H1 (cell line): ENCODE results near the gene PQBP1. TPM values are rescaled to one million over a fixed set of nuclear protein-coding genes. Genes with fewer than 3 reads are reported as not detected.

Experiments used
- CTCF ChIA-PET: fragments of 300-600 bp; sonication (Branson Sonifier 250); formaldehyde crosslinking; loops from one replicate; lab custom pipeline; 2021; ENCODE audit not compliant: partially characterized antibody; lab: Charles Lee
- POLR2A ChIA-PET: fragments of 300-600 bp; sonication (Branson Sonifier 250); formaldehyde crosslinking; loops from one replicate; lab custom pipeline; 2021; ENCODE audit warnings: inconsistent platforms; ENCODE audit not compliant: partially characterized antibody; lab: Charles Lee
- DNase-seq, 2 experiments: peaks; one replicate each; pipeline versions ENCODE4 v3.0.0 to v3.0.0-alpha.2; 2010 to 2022; ENCODE audit warnings: low spot score in 2 of 2, low read depth in 1 of 2, mixed read lengths in 1 of 2
- FAIRE-seq: peaks from 2 replicates; lab custom pipeline; 2011; peaks lifted over from hg19 to GRCh38; lab: Jason Lieb, UNC
- H2AFZ ChIP-seq: 2 replicates; pipeline ENCODE4 v1.8.1; 2012; ENCODE audit warnings: low read length, inconsistent platforms
- H2AK5ac ChIP-seq: 2 replicates; pipeline ENCODE4 v1.6.1; 2013; ENCODE audit warnings: low read depth, low read length
- H2BK120ac ChIP-seq: replicated peaks from 2 replicates; pipeline ENCODE3; 2013; ENCODE audit warnings: low read depth, low read length, inconsistent platforms
- H2BK12ac ChIP-seq: 2 replicates; pipeline ENCODE4 v1.6.1; 2013; ENCODE audit warnings: low read depth, low read length
- H2BK15ac ChIP-seq: 2 replicates; pipeline ENCODE4 v1.6.1; 2013; ENCODE audit warnings: low read length
- H2BK20ac ChIP-seq: 2 replicates; pipeline ENCODE4 v1.6.1; 2013; ENCODE audit warnings: low read length
- H2BK5ac ChIP-seq: 2 replicates; pipeline ENCODE4 v1.6.1; 2013; ENCODE audit warnings: low read depth, low read length
- H3K14ac ChIP-seq: 2 replicates; pipeline ENCODE4 v1.6.1; 2013; ENCODE audit warnings: inconsistent platforms; ENCODE audit not compliant: insufficient read length
- H3K18ac ChIP-seq: 2 replicates; pipeline ENCODE4 v1.6.1; 2013; ENCODE audit warnings: low read length; ENCODE audit errors: extremely low read depth
- H3K23ac ChIP-seq: 2 replicates; pipeline ENCODE4 v1.6.1; 2013; ENCODE audit warnings: inconsistent platforms; ENCODE audit not compliant: insufficient read length
- H3K23me2 ChIP-seq: 2 replicates; pipeline ENCODE4 v1.6.1; 2013; ENCODE audit warnings: low read depth, low read length
- H3K27ac ChIP-seq: 2 replicates; pipeline ENCODE4 v1.6.1; 2011; ENCODE audit warnings: low read depth, low read length, inconsistent platforms
- H3K27me3 ChIP-seq, 4 experiments: replicated peaks in 1 of 4; 1 replicate in 1 of 4; 2 replicates in 3 of 4; pipeline versions ENCODE4 v1.6.1 to v1.8.1; 2011 to 2013; ENCODE audit warnings: low read length in 3 of 4, mild to moderate bottlenecking in 3 of 4, inconsistent platforms in 2 of 4, mixed read lengths in 2 of 4, moderate library complexity in 1 of 4; ENCODE audit not compliant: control insufficient read depth in 3 of 4, insufficient read depth in 3 of 4; ENCODE audit errors: extremely low read depth in 1 of 4
- H3K36me3 ChIP-seq, 4 experiments: 2 replicates each; pipeline versions ENCODE4 v1.6.1 to v1.8.1; 2011 to 2013; ENCODE audit warnings: mild to moderate bottlenecking in 4 of 4, low read length in 3 of 4, moderate library complexity in 2 of 4, control low read depth in 1 of 4, inconsistent platforms in 1 of 4; ENCODE audit not compliant: insufficient read depth in 4 of 4, control insufficient read depth in 2 of 4
- H3K4ac ChIP-seq: replicated peaks from 2 replicates; pipeline ENCODE3; 2013; ENCODE audit warnings: low read length, low read depth, mixed read lengths, inconsistent platforms; ENCODE audit not compliant: insufficient read length
- H3K4me1 ChIP-seq, 4 experiments: replicated peaks in 1 of 4; 1 replicate in 1 of 4; 2 replicates in 3 of 4; pipeline versions ENCODE4 v1.6.1 to v1.8.1; 2011 to 2013; ENCODE audit warnings: low read length in 3 of 4, inconsistent platforms in 2 of 4, mixed read lengths in 1 of 4; ENCODE audit not compliant: insufficient read depth in 4 of 4, control insufficient read depth in 3 of 4
- H3K4me2 ChIP-seq, 2 experiments: 2 replicates each; pipeline versions ENCODE4 v1.6.1 to v1.8.1; 2011 to 2013; ENCODE audit warnings: low read depth in 2 of 2, low read length in 2 of 2, control low read depth in 1 of 2, inconsistent platforms in 1 of 2, mild to moderate bottlenecking in 1 of 2; ENCODE audit not compliant: insufficient read depth in 1 of 2
- H3K4me3 ChIP-seq, 4 experiments: fragments of 200-600, 300-600 bp in 1 of 4; sonication (generic), shearing (Covaris generic), sonication (Bioruptor Twin) in 1 of 4; 2 replicates each; pipeline versions ENCODE4 v1.5.1 to v1.8.1; 2011 to 2016; ENCODE audit warnings: low read length in 4 of 4, low read depth in 3 of 4, control low read depth in 2 of 4, inconsistent platforms in 2 of 4, mild to moderate bottlenecking in 2 of 4, mixed read lengths in 1 of 4, moderate library complexity in 1 of 4; ENCODE audit not compliant: insufficient read depth in 2 of 4; ENCODE audit errors: extremely low read depth in 1 of 4
- H3K56ac ChIP-seq: replicated peaks from 2 replicates; pipeline ENCODE3; 2013; ENCODE audit warnings: low read depth, mild to moderate bottlenecking, mixed read lengths, low read length, inconsistent platforms; ENCODE audit not compliant: insufficient read length
- H3K79me1 ChIP-seq: 2 replicates; pipeline ENCODE4 v1.6.1; 2013; ENCODE audit warnings: low read depth, low read length, control low read depth
- H3K79me2 ChIP-seq, 2 experiments: 2 replicates each; pipeline versions ENCODE4 v1.6.1 to v1.8.1; 2012 to 2013; ENCODE audit warnings: low read length in 2 of 2, mild to moderate bottlenecking in 2 of 2, inconsistent platforms in 1 of 2; ENCODE audit not compliant: insufficient read depth in 2 of 2, control insufficient read depth in 1 of 2
- H3K9ac ChIP-seq, 4 experiments: replicated peaks in 1 of 4; 1 replicate in 1 of 4; 2 replicates in 3 of 4; pipeline versions ENCODE4 v1.6.1 to v1.8.1; 2011 to 2013; ENCODE audit warnings: low read depth in 3 of 4, low read length in 3 of 4, control low read depth in 2 of 4, mild to moderate bottlenecking in 2 of 4, moderate library complexity in 2 of 4, inconsistent platforms in 1 of 4; ENCODE audit errors: extremely low read depth in 1 of 4
- H3K9me3 ChIP-seq, 2 experiments: 2 replicates each; pipeline versions ENCODE4 v1.6.1 to v1.8.1; 2012 to 2013; ENCODE audit warnings: mild to moderate bottlenecking in 2 of 2, moderate library complexity in 2 of 2, control low read depth in 1 of 2, inconsistent platforms in 1 of 2, low read depth in 1 of 2, low read length in 1 of 2, mixed read lengths in 1 of 2; ENCODE audit not compliant: insufficient read depth in 2 of 2
- H4K20me1 ChIP-seq, 2 experiments: replicated peaks in 1 of 2; 2 replicates each; pipeline versions ENCODE3 to v1.8.1; 2011 to 2013; ENCODE audit warnings: inconsistent platforms in 2 of 2, low read length in 2 of 2, mild to moderate bottlenecking in 1 of 2; ENCODE audit not compliant: insufficient read depth in 2 of 2, control insufficient read depth in 1 of 2
- H4K5ac ChIP-seq: 2 replicates; pipeline ENCODE4 v1.6.1; 2013; ENCODE audit warnings: low read length, low read depth, mixed read lengths, inconsistent platforms; ENCODE audit not compliant: insufficient read length
- H4K8ac ChIP-seq: 2 replicates; pipeline ENCODE4 v1.8.0; 2013; ENCODE audit warnings: mild to moderate bottlenecking, moderate library complexity, low read length, inconsistent platforms; ENCODE audit not compliant: insufficient read depth; ENCODE audit errors: extremely low read depth
- H4K91ac ChIP-seq: replicated peaks from 2 replicates; pipeline ENCODE3; 2013; ENCODE audit warnings: low read length, mixed read lengths, inconsistent platforms; ENCODE audit not compliant: insufficient read length
- CHD1 ChIP-seq: IDR thresholded peaks from 2 replicates; pipeline ENCODE4 v1.6.1; 2012; ENCODE audit warnings: low read depth, low read length, improper control_type of control experiment
- CTBP2 ChIP-seq: IDR thresholded peaks from 2 replicates; pipeline ENCODE4 v1.7.0; 2011; ENCODE audit warnings: borderline replicate concordance, mild to moderate bottlenecking, moderate library complexity, mixed read lengths, low read length; ENCODE audit not compliant: insufficient read depth, insufficient read length
- CTCF ChIP-seq, 3 experiments: IDR thresholded peaks; 1 replicate in 2 of 3; 2 replicates in 1 of 3; pipeline versions ENCODE4 v1.5.1 to v1.6.1; 2011; ENCODE audit warnings: low read length in 3 of 3, mild to moderate bottlenecking in 3 of 3, inconsistent platforms in 2 of 3, low read depth in 1 of 3, moderate library complexity in 1 of 3; ENCODE audit not compliant: insufficient read depth in 1 of 3; ENCODE audit errors: control extremely low read depth in 1 of 3
- EZH2 ChIP-seq: fragments of 200-600 bp; sonication (generic); IDR thresholded peaks from 2 replicates; pipeline ENCODE4 v1.7.1; 2012; ENCODE audit warnings: low read depth, mild to moderate bottlenecking, moderate library complexity, low read length, inconsistent platforms; ENCODE audit not compliant: severe bottlenecking
- GABPA ChIP-seq: IDR thresholded peaks from 2 replicates; pipeline ENCODE4 v1.6.1; 2011; ENCODE audit warnings: mild to moderate bottlenecking, low read length, moderate library complexity, borderline replicate concordance; ENCODE audit not compliant: insufficient read depth
- KDM5A ChIP-seq: fragments of 200-600 bp; IDR thresholded peaks from 2 replicates; pipeline ENCODE4 v1.7.1; 2012; ENCODE audit warnings: mild to moderate bottlenecking, low read length, inconsistent platforms, mixed read lengths
- NANOG ChIP-seq: IDR thresholded peaks from 2 replicates; pipeline ENCODE4 v1.6.1; 2011; ENCODE audit warnings: low read length, low read depth, mild to moderate bottlenecking, inconsistent platforms; ENCODE audit not compliant: insufficient read depth, poor library complexity, severe bottlenecking
- RXRA ChIP-seq: IDR thresholded peaks from 2 replicates; pipeline ENCODE4 v1.6.1; 2011; ENCODE audit warnings: low read depth, mild to moderate bottlenecking, low read length, moderate library complexity; ENCODE audit not compliant: insufficient read depth
- TAF7 ChIP-seq: optimal IDR thresholded peaks from 2 replicates; pipeline ENCODE3; 2011; ENCODE audit warnings: low read depth, mild to moderate bottlenecking, inconsistent platforms, low read length, moderate library complexity, borderline replicate concordance
- TBP ChIP-seq: IDR thresholded peaks from 2 replicates; pipeline ENCODE4 v1.6.1; 2011; ENCODE audit warnings: low read depth, low read length, improper control_type of control experiment
- WGBS, 2 experiments: shearing (Covaris generic) in 1 of 2; methylation state at CpG; one replicate each; pipeline versions ENCODE4 v1.1.6 to v1.1.7; 2013 to 2015; ENCODE audit warnings: low lambda C conversion rate in 2 of 2, mixed read lengths in 2 of 2, inconsistent platforms in 1 of 2, low coverage in 1 of 2, missing lambda C conversion rate in 1 of 2; ENCODE audit not compliant: insufficient replicate concordance in 2 of 2, insufficient coverage in 1 of 2, insufficient read length in 1 of 2; ENCODE audit errors: extremely low coverage in 1 of 2, missing lambda C conversion rate in 1 of 2; 5-methylcytosine and 5-hydroxymethylcytosine counted together
- polyA plus RNA-seq, 7 experiments: library from polyadenylated mRNA; depleted of rRNA in 3 of 7; stranded (reverse) in 5 of 7; unstranded in 2 of 7; fragments of >200 nt in 5 of 7; fragments of 200-250 nt in 2 of 7; gene quantifications; 1 replicate in 5 of 7; 2 replicates in 1 of 7; 4 replicates in 1 of 7; pipeline versions ENCODE4 v1.2.1 to v1.2.3, GENCODE V29; 2011 to 2013; ENCODE audit warnings: missing spikeins in 2 of 7, mixed read lengths in 2 of 7
- total RNA-seq: library from RNA; stranded (reverse); fragmentation: NEBNext Ultra II Directional; extraction: Animal tissue kit (Norgen Biotek cat#: 25700); gene quantifications from 2 replicates; pipeline ENCODE4 v1.2.1, GENCODE V29; 2021

The PQBP1 gene
- total and polyA plus RNA-seq, 2 of the 8 experiments (the other 6 are each of a cell fraction or from before 2014, with no cell fraction given): 91.7 to 95.9 TPM

DNA sequence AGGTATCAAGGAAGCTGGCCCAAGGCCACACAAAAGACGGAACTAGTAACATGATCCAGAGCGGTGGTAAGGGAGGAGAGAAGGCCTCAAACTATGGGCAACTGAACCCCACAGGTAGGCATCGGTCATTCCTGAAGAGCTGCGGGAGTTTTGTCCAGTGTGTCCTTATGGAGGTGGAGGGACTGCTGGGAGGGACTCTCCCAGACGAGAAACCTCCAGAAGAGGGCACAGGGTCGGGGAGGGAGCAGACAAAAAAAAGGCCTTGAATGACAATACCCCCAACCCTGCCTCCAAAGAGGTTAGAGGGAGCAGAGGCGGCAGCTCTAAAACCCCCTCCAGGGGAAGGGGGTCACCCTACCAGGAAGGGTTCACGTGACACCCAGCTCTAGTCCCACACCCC lies 6.5 kb downstream of the PQBP1 start:
- no peak overlapping the region for H2BK12ac ChIP-seq
- CTCF ChIA-PET: interaction anchor here (1.0 to 1.6 kb wide), 2 partner anchors 18 to 33 kb away, joined by 3 to 4 read pairs; no protein-coding TSS in a partner anchor
- H4K8ac ChIP-seq: no peak overlapping the region
- no peak overlapping the region for H2BK120ac ChIP-seq
- FAIRE-seq: no peak
- no peaks in the 10 kb centered on the region for H3K27me3 ChIP-seq
- no peak overlapping the region for H2AFZ ChIP-seq
- WGBS, 2 experiments: 70% methylated on average over 5 of the region's 8 CpGs; no CpG with 5 or more reads in 1 of the 2 experiments
- H3K23me2 ChIP-seq: no peaks in the 10 kb centered on the region
- H3K36me3 ChIP-seq: peaks cover 6 to 33% (median 16%) of the 10 kb centered on the region in 4 experiments; a peak in 6 of 8 replicates
- H3K4ac ChIP-seq: no peak overlapping the region
- H3K4me1 ChIP-seq: peaks cover 0 to 3% (median 0%) of the 10 kb centered on the region in 4 experiments; a peak in 1 of 7 replicates
- no peak overlapping the region for H3K4me3 ChIP-seq
- no peak overlapping the region for H2AK5ac ChIP-seq
- no peak overlapping the region for H2BK5ac ChIP-seq
- H3K79me1 ChIP-seq: no peaks in the 10 kb centered on the region
- no peak overlapping the region for H3K27ac ChIP-seq
- POLR2A ChIA-PET: interaction anchor here (0.6 to 30.9 kb wide), 9 partner anchors 7 to 107 kb away, joined by 3 to 572 read pairs (median 4); partner anchors contain the start of gene SLC35A2
- H4K20me1 ChIP-seq: no peaks in the 10 kb centered on the region
- no peak overlapping the region for H2BK15ac ChIP-seq
- no peak overlapping the region for H2BK20ac ChIP-seq
- peaks cover 0 to 6% of the 10 kb centered on the region in 2 experiments; a peak in 1 of 4 replicates for H3K79me2 ChIP-seq
- no peak overlapping the region for H3K9ac ChIP-seq
- no peak overlapping the region for H4K91ac ChIP-seq
- no peak overlapping the region for H3K14ac ChIP-seq
- H3K23ac ChIP-seq: no peak overlapping the region
- H3K9me3 ChIP-seq: no peaks in the 10 kb centered on the region
- H4K5ac ChIP-seq: no peak overlapping the region
- H3K18ac ChIP-seq: no peak overlapping the region
- H3K56ac ChIP-seq: no peak overlapping the region
- no peak overlapping the region for H3K4me2 ChIP-seq
- no peak for DNase-seq
- TF ChIP-seq CHD1 (no peak), KDM5A (no peak), TBP (no peak), CTBP2 (no peak), GABPA (no peak), NANOG (no peak), CTCF (IDR thresholded peaks at IDR 0.05; ENCODE audit: control extremely low read depth in 1 of 3, insufficient read depth in 1 of 3, low read depth in 1 of 3, low read length in 3 of 3) (no peak), TAF7 (no peak), RXRA (no peak), EZH2 (no peak)
